H1 (cell line): ENCODE data around the gene FMOD. TPM values are rescaled to one million over a fixed set of nuclear protein-coding genes. Genes with fewer than 3 reads are reported as not detected.

Experiments
- CTCF ChIA-PET: fragments of 300-600 bp; sonication (Branson Sonifier 250); formaldehyde crosslinking; loops from one replicate; lab custom pipeline; 2021; ENCODE audit not compliant: partially characterized antibody; lab: Charles Lee
- POLR2A ChIA-PET: fragments of 300-600 bp; sonication (Branson Sonifier 250); formaldehyde crosslinking; loops from one replicate; lab custom pipeline; 2021; ENCODE audit warnings: inconsistent platforms; ENCODE audit not compliant: partially characterized antibody; lab: Charles Lee
- DNase-seq, 2 experiments: peaks; one replicate each; pipeline versions ENCODE4 v3.0.0 to v3.0.0-alpha.2; 2010 to 2022; ENCODE audit warnings: low spot score in 2 of 2, low read depth in 1 of 2, mixed read lengths in 1 of 2
- FAIRE-seq: peaks from 2 replicates; lab custom pipeline; 2011; peaks lifted over from hg19 to GRCh38; lab: Jason Lieb, UNC
- H2AFZ ChIP-seq: 2 replicates; pipeline ENCODE4 v1.8.1; 2012; ENCODE audit warnings: low read length, inconsistent platforms
- H2AK5ac ChIP-seq: 2 replicates; pipeline ENCODE4 v1.6.1; 2013; ENCODE audit warnings: low read depth, low read length
- H2BK120ac ChIP-seq: replicated peaks from 2 replicates; pipeline ENCODE3; 2013; ENCODE audit warnings: low read depth, low read length, inconsistent platforms
- H2BK12ac ChIP-seq: 2 replicates; pipeline ENCODE4 v1.6.1; 2013; ENCODE audit warnings: low read depth, low read length
- H2BK15ac ChIP-seq: 2 replicates; pipeline ENCODE4 v1.6.1; 2013; ENCODE audit warnings: low read length
- H2BK20ac ChIP-seq: 2 replicates; pipeline ENCODE4 v1.6.1; 2013; ENCODE audit warnings: low read length
- H2BK5ac ChIP-seq: 2 replicates; pipeline ENCODE4 v1.6.1; 2013; ENCODE audit warnings: low read depth, low read length
- H3K14ac ChIP-seq: 2 replicates; pipeline ENCODE4 v1.6.1; 2013; ENCODE audit warnings: inconsistent platforms; ENCODE audit not compliant: insufficient read length
- H3K18ac ChIP-seq: 2 replicates; pipeline ENCODE4 v1.6.1; 2013; ENCODE audit warnings: low read length; ENCODE audit errors: extremely low read depth
- H3K23ac ChIP-seq: 2 replicates; pipeline ENCODE4 v1.6.1; 2013; ENCODE audit warnings: inconsistent platforms; ENCODE audit not compliant: insufficient read length
- H3K23me2 ChIP-seq: 2 replicates; pipeline ENCODE4 v1.6.1; 2013; ENCODE audit warnings: low read depth, low read length
- H3K27ac ChIP-seq: 2 replicates; pipeline ENCODE4 v1.6.1; 2011; ENCODE audit warnings: low read depth, low read length, inconsistent platforms
- H3K27me3 ChIP-seq, 4 experiments: replicated peaks in 1 of 4; 1 replicate in 1 of 4; 2 replicates in 3 of 4; pipeline versions ENCODE4 v1.6.1 to v1.8.1; 2011 to 2013; ENCODE audit warnings: low read length in 3 of 4, mild to moderate bottlenecking in 3 of 4, inconsistent platforms in 2 of 4, mixed read lengths in 2 of 4, moderate library complexity in 1 of 4; ENCODE audit not compliant: control insufficient read depth in 3 of 4, insufficient read depth in 3 of 4; ENCODE audit errors: extremely low read depth in 1 of 4
- H3K36me3 ChIP-seq, 4 experiments: 2 replicates each; pipeline versions ENCODE4 v1.6.1 to v1.8.1; 2011 to 2013; ENCODE audit warnings: mild to moderate bottlenecking in 4 of 4, low read length in 3 of 4, moderate library complexity in 2 of 4, control low read depth in 1 of 4, inconsistent platforms in 1 of 4; ENCODE audit not compliant: insufficient read depth in 4 of 4, control insufficient read depth in 2 of 4
- H3K4ac ChIP-seq: replicated peaks from 2 replicates; pipeline ENCODE3; 2013; ENCODE audit warnings: low read length, low read depth, mixed read lengths, inconsistent platforms; ENCODE audit not compliant: insufficient read length
- H3K4me1 ChIP-seq, 4 experiments: replicated peaks in 1 of 4; 1 replicate in 1 of 4; 2 replicates in 3 of 4; pipeline versions ENCODE4 v1.6.1 to v1.8.1; 2011 to 2013; ENCODE audit warnings: low read length in 3 of 4, inconsistent platforms in 2 of 4, mixed read lengths in 1 of 4; ENCODE audit not compliant: insufficient read depth in 4 of 4, control insufficient read depth in 3 of 4
- H3K4me2 ChIP-seq, 2 experiments: 2 replicates each; pipeline versions ENCODE4 v1.6.1 to v1.8.1; 2011 to 2013; ENCODE audit warnings: low read depth in 2 of 2, low read length in 2 of 2, control low read depth in 1 of 2, inconsistent platforms in 1 of 2, mild to moderate bottlenecking in 1 of 2; ENCODE audit not compliant: insufficient read depth in 1 of 2
- H3K4me3 ChIP-seq, 4 experiments: fragments of 200-600, 300-600 bp in 1 of 4; sonication (generic), shearing (Covaris generic), sonication (Bioruptor Twin) in 1 of 4; 2 replicates each; pipeline versions ENCODE4 v1.5.1 to v1.8.1; 2011 to 2016; ENCODE audit warnings: low read length in 4 of 4, low read depth in 3 of 4, control low read depth in 2 of 4, inconsistent platforms in 2 of 4, mild to moderate bottlenecking in 2 of 4, mixed read lengths in 1 of 4, moderate library complexity in 1 of 4; ENCODE audit not compliant: insufficient read depth in 2 of 4; ENCODE audit errors: extremely low read depth in 1 of 4
- H3K56ac ChIP-seq: replicated peaks from 2 replicates; pipeline ENCODE3; 2013; ENCODE audit warnings: low read depth, mild to moderate bottlenecking, mixed read lengths, low read length, inconsistent platforms; ENCODE audit not compliant: insufficient read length
- H3K79me1 ChIP-seq: 2 replicates; pipeline ENCODE4 v1.6.1; 2013; ENCODE audit warnings: low read depth, low read length, control low read depth
- H3K79me2 ChIP-seq, 2 experiments: 2 replicates each; pipeline versions ENCODE4 v1.6.1 to v1.8.1; 2012 to 2013; ENCODE audit warnings: low read length in 2 of 2, mild to moderate bottlenecking in 2 of 2, inconsistent platforms in 1 of 2; ENCODE audit not compliant: insufficient read depth in 2 of 2, control insufficient read depth in 1 of 2
- H3K9ac ChIP-seq, 4 experiments: replicated peaks in 1 of 4; 1 replicate in 1 of 4; 2 replicates in 3 of 4; pipeline versions ENCODE4 v1.6.1 to v1.8.1; 2011 to 2013; ENCODE audit warnings: low read depth in 3 of 4, low read length in 3 of 4, control low read depth in 2 of 4, mild to moderate bottlenecking in 2 of 4, moderate library complexity in 2 of 4, inconsistent platforms in 1 of 4; ENCODE audit errors: extremely low read depth in 1 of 4
- H3K9me3 ChIP-seq, 2 experiments: 2 replicates each; pipeline versions ENCODE4 v1.6.1 to v1.8.1; 2012 to 2013; ENCODE audit warnings: mild to moderate bottlenecking in 2 of 2, moderate library complexity in 2 of 2, control low read depth in 1 of 2, inconsistent platforms in 1 of 2, low read depth in 1 of 2, low read length in 1 of 2, mixed read lengths in 1 of 2; ENCODE audit not compliant: insufficient read depth in 2 of 2
- H4K20me1 ChIP-seq, 2 experiments: replicated peaks in 1 of 2; 2 replicates each; pipeline versions ENCODE3 to v1.8.1; 2011 to 2013; ENCODE audit warnings: inconsistent platforms in 2 of 2, low read length in 2 of 2, mild to moderate bottlenecking in 1 of 2; ENCODE audit not compliant: insufficient read depth in 2 of 2, control insufficient read depth in 1 of 2
- H4K5ac ChIP-seq: 2 replicates; pipeline ENCODE4 v1.6.1; 2013; ENCODE audit warnings: low read length, low read depth, mixed read lengths, inconsistent platforms; ENCODE audit not compliant: insufficient read length
- H4K8ac ChIP-seq: 2 replicates; pipeline ENCODE4 v1.8.0; 2013; ENCODE audit warnings: mild to moderate bottlenecking, moderate library complexity, low read length, inconsistent platforms; ENCODE audit not compliant: insufficient read depth; ENCODE audit errors: extremely low read depth
- H4K91ac ChIP-seq: replicated peaks from 2 replicates; pipeline ENCODE3; 2013; ENCODE audit warnings: low read length, mixed read lengths, inconsistent platforms; ENCODE audit not compliant: insufficient read length
- CHD1 ChIP-seq: IDR thresholded peaks from 2 replicates; pipeline ENCODE4 v1.6.1; 2012; ENCODE audit warnings: low read depth, low read length, improper control_type of control experiment
- EZH2 ChIP-seq: fragments of 200-600 bp; sonication (generic); IDR thresholded peaks from 2 replicates; pipeline ENCODE4 v1.7.1; 2012; ENCODE audit warnings: low read depth, mild to moderate bottlenecking, moderate library complexity, low read length, inconsistent platforms; ENCODE audit not compliant: severe bottlenecking
- NANOG ChIP-seq: IDR thresholded peaks from 2 replicates; pipeline ENCODE4 v1.6.1; 2011; ENCODE audit warnings: low read length, low read depth, mild to moderate bottlenecking, inconsistent platforms; ENCODE audit not compliant: insufficient read depth, poor library complexity, severe bottlenecking
- POU5F1 ChIP-seq: IDR thresholded peaks from 2 replicates; pipeline ENCODE4 v1.6.1; 2011; ENCODE audit warnings: low read depth, mild to moderate bottlenecking, low read length, moderate library complexity
- RAD21 ChIP-seq, 2 experiments: IDR thresholded peaks in 1 of 2; conservative IDR thresholded peaks in 1 of 2; 2 replicates each; pipeline ENCODE4 v1.6.1; 2011; ENCODE audit warnings: low read depth in 2 of 2, low read length in 2 of 2, improper control_type of control experiment in 1 of 2, inconsistent platforms in 1 of 2, mild to moderate bottlenecking in 1 of 2, moderate library complexity in 1 of 2
- SIRT6 ChIP-seq: IDR thresholded peaks from one replicate; pipeline ENCODE4 v1.7.1; 2012; ENCODE audit warnings: low read length, inconsistent platforms
- SP1 ChIP-seq: IDR thresholded peaks from 2 replicates; pipeline ENCODE4 v1.6.1; 2011; ENCODE audit warnings: low read depth, low read length
- TAF1 ChIP-seq: IDR thresholded peaks from 2 replicates; pipeline ENCODE4 v1.6.1; 2011; ENCODE audit warnings: mild to moderate bottlenecking, low read depth, low read length
- TAF7 ChIP-seq: optimal IDR thresholded peaks from 2 replicates; pipeline ENCODE3; 2011; ENCODE audit warnings: low read depth, mild to moderate bottlenecking, inconsistent platforms, low read length, moderate library complexity, borderline replicate concordance
- USF2 ChIP-seq: IDR thresholded peaks from 2 replicates; pipeline ENCODE4 v1.6.1; 2011; ENCODE audit warnings: low read length, improper control_type of control experiment
- polyA plus RNA-seq, 7 experiments: library from polyadenylated mRNA; depleted of rRNA in 3 of 7; stranded (reverse) in 5 of 7; unstranded in 2 of 7; fragments of >200 nt in 5 of 7; fragments of 200-250 nt in 2 of 7; gene quantifications; 1 replicate in 5 of 7; 2 replicates in 1 of 7; 4 replicates in 1 of 7; pipeline versions ENCODE4 v1.2.1 to v1.2.3, GENCODE V29; 2011 to 2013; ENCODE audit warnings: missing spikeins in 2 of 7, mixed read lengths in 2 of 7
- total RNA-seq: library from RNA; stranded (reverse); fragmentation: NEBNext Ultra II Directional; extraction: Animal tissue kit (Norgen Biotek cat#: 25700); gene quantifications from 2 replicates; pipeline ENCODE4 v1.2.1, GENCODE V29; 2021

Gene FMOD
- total and polyA plus RNA-seq, 2 of the 8 experiments (the other 6 are each of a cell fraction or from before 2014, with no cell fraction given): 0.17 to 0.32 TPM

GRCh38 chr1:203359010-203359571 is 8.2 kb upstream of the FMOD start:
- no peak overlapping the region for H3K4me3 ChIP-seq
- no peak overlapping the region for H3K27ac ChIP-seq
- H2BK12ac ChIP-seq: no peak overlapping the region
- H3K79me2 ChIP-seq: no peaks in the 10 kb centered on the region
- no peak overlapping the region for H3K23ac ChIP-seq
- no peak overlapping the region for H4K91ac ChIP-seq
- H3K18ac ChIP-seq: no peak overlapping the region
- H3K79me1 ChIP-seq: no peaks in the 10 kb centered on the region
- TF ChIP-seq CHD1 (no peak), SIRT6 (no peak), NANOG (no peak), RAD21 (IDR thresholded peaks at IDR 0.05 in 1 of 2, conservative IDR thresholded peaks at IDR 0.05 in 1 of 2; ENCODE audit: low read depth in 2 of 2, low read length in 2 of 2) (no peak), SP1 (no peak), POU5F1 (no peak), USF2 (no peak), TAF7 (no peak), TAF1 (no peak), EZH2 (no peak)
- no peak overlapping the region for H2BK5ac ChIP-seq
- no peaks in the 10 kb centered on the region for H3K36me3 ChIP-seq
- no peak overlapping the region for H3K56ac ChIP-seq
- H3K9me3 ChIP-seq: no peaks in the 10 kb centered on the region
- no peak overlapping the region for H2BK120ac ChIP-seq
- no peak for FAIRE-seq
- CTCF ChIA-PET: interaction anchor here (0.6 to 19.1 kb wide), 6 partner anchors 14 to 1477 kb away, joined by 3 to 253 read pairs (median 3); partner anchors contain the start of gene FMOD
- no peaks in the 10 kb centered on the region for H3K23me2 ChIP-seq
- no peak for DNase-seq
- no peak overlapping the region for H4K5ac ChIP-seq
- H3K27me3 ChIP-seq: peaks cover 0 to 2% (median 0%) of the 10 kb centered on the region in 4 experiments; a peak in 1 of 7 replicates
- no peak overlapping the region for H3K9ac ChIP-seq
- POLR2A ChIA-PET: interaction anchor here (0.8 kb wide), 1 partner anchor 115 kb away, joined by 4 read pairs; no protein-coding TSS in a partner anchor
- no peaks in the 10 kb centered on the region for H4K20me1 ChIP-seq
- no peak overlapping the region for H2BK15ac ChIP-seq
- no peak overlapping the region; the same call in 1 of the 2 replicates for H4K8ac ChIP-seq
- no peak overlapping the region for H3K4ac ChIP-seq
- H3K4me1 ChIP-seq: peaks cover 0 to 2% (median 0%) of the 10 kb centered on the region in 4 experiments; a peak in 2 of 7 replicates
- H2BK20ac ChIP-seq: no peak overlapping the region
- H3K4me2 ChIP-seq: no peak overlapping the region
- H3K14ac ChIP-seq: no peak overlapping the region
- no peak overlapping the region for H2AK5ac ChIP-seq
- H2AFZ ChIP-seq: no peak overlapping the region
